Mucosa of rectum (tissue), 2 donors: ENCODE data around the gene CR1.
"Not testable (repeated sequence)": the region's sequence is repeated elsewhere in the genome, so short reads cannot be mapped to it uniquely, and the experiment has no call there.

Experiments used
- H3K27ac ChIP-seq, 2 donors: one replicate each; pipeline ENCODE4 v1.7.0; 2013; ENCODE audit warnings: inconsistent platforms in 2 of 2, low read depth in 2 of 2, low read length in 2 of 2
- H3K27me3 ChIP-seq, 2 donors: one replicate each; pipeline ENCODE4 v1.7.0; 2013; ENCODE audit warnings: low read length in 2 of 2; ENCODE audit not compliant: control insufficient read depth in 2 of 2, insufficient read depth in 2 of 2
- H3K36me3 ChIP-seq, 2 donors: one replicate each; pipeline ENCODE4 v1.7.0; 2013; ENCODE audit warnings: low read length in 2 of 2; ENCODE audit not compliant: control insufficient read depth in 2 of 2, insufficient read depth in 2 of 2
- H3K4me1 ChIP-seq, 2 donors: one replicate each; pipeline ENCODE4 v1.7.0; 2013; ENCODE audit warnings: low read length in 2 of 2, mild to moderate bottlenecking in 1 of 2; ENCODE audit not compliant: control insufficient read depth in 2 of 2, insufficient read depth in 2 of 2
- H3K4me3 ChIP-seq, 2 donors: one replicate each; pipeline ENCODE4 v1.7.0; 2013; ENCODE audit warnings: low read length in 2 of 2
- H3K9ac ChIP-seq, 2 donors: one replicate each; pipeline ENCODE4 v1.7.0; 2013; ENCODE audit warnings: low read length in 2 of 2, low read depth in 1 of 2, mild to moderate bottlenecking in 1 of 2
- H3K9me3 ChIP-seq, 2 donors: one replicate each; pipeline ENCODE4 v1.7.0; 2013; ENCODE audit warnings: low read length in 2 of 2; ENCODE audit not compliant: control insufficient read depth in 2 of 2
- donor health status: healthy.
- donor health status: Normal muscosa, but diverticular disease.

The CR1 gene

DNA sequence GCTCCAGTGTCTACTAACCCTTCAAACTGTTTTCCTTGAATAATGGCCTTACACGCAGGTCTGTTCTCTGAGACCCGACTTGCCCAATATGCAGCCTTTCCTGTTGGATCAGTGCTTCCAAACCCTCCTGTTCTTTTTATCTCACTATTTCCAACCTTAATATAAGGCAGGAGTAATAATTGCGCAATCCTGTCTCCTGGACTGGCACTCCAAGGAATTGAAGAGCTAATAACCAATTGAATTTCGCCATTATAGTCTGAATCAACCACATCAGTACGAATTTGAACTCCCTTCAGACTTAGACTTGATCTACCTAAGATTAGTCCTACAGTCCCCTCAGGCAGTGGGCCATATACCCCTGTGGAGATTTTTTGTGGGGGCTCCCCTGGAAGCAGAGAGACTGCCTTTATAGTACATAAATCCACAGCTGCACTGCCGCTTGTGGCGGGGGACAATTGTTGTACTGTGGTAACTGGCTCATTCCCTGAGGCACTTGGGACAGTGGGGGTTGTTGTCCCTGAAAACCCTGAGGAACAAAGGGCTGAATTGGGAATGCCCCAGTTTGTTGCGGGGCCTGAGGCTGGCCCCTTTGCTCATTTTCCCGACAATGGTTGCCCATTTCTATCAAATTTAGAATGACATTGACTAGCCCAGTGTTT is 142.7 kb downstream of the CR1 start:
- H3K9ac ChIP-seq, H3K27ac ChIP-seq, H3K4me3 ChIP-seq, H3K4me1 ChIP-seq, H3K9me3 ChIP-seq, H3K36me3 ChIP-seq, H3K27me3 ChIP-seq: not testable (repeated sequence)

DNA sequence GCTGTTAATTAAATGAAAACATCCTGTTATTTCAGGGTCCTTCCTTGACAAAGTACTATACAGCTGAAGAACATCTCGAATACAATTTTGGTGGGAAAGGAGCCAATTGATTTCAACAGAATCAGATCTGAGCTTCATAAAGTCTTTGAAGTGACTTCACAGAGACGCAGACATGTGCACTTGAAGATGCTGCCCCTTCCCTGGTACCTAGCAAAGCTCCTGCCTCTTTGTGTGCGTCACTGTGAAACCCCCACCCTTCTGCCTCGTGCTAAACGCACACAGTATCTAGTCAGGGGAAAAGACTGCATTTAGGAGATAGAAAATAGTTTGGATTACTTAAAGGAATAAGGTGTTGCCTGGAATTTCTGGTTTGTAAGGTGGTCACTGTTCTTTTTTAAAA is 143.4 kb downstream of the CR1 start:
- not testable (repeated sequence) for H3K4me3 ChIP-seq, H3K9ac ChIP-seq, H3K27me3 ChIP-seq, H3K4me1 ChIP-seq, H3K27ac ChIP-seq, H3K36me3 ChIP-seq, H3K9me3 ChIP-seq

DNA sequence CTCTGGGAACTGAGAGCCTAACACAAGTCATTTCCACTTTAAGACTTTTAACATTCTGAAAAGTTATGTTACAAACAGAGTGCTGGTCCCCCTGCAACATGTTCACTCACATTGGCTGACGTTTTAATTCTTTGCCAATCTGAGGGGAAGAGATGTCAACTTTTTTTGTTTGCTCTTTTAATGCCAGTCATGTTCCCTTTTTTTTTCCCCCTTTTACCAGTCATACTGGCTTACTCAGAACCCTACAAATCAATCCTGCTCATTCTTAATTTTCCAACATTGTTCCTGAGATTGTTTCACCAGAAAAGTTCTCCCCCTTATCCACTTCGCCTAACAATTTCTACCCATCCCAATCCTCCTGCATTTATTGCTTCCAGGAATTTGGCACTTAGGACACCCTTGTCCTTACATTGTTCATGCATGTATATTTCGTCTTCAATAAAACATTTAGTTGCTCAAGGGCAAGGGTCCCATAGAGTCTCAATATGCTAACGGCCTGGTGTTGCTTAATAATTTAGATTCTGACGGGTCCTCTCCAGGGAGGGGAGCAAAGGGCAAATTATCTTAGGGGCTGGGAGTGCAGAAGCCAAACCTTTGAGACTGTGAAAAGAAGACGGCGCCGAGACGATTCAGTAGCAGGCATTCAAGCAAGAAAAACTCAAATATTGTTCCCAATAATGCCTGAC is 148.4 kb downstream of the CR1 start:
- Histone ChIP-seq H3K4me1 (peaks cover 0 to 2% of the 10 kb centered on the region in 2 donors), H3K9ac (no peak overlapping the region), H3K9me3 (no peaks in the 10 kb centered on the region), H3K36me3 (no peaks in the 10 kb centered on the region), H3K27ac (no peak overlapping the region), H3K27me3 (no peaks in the 10 kb centered on the region), H3K4me3 (peak overlapping the region; percentile 62 to 72)

DNA sequence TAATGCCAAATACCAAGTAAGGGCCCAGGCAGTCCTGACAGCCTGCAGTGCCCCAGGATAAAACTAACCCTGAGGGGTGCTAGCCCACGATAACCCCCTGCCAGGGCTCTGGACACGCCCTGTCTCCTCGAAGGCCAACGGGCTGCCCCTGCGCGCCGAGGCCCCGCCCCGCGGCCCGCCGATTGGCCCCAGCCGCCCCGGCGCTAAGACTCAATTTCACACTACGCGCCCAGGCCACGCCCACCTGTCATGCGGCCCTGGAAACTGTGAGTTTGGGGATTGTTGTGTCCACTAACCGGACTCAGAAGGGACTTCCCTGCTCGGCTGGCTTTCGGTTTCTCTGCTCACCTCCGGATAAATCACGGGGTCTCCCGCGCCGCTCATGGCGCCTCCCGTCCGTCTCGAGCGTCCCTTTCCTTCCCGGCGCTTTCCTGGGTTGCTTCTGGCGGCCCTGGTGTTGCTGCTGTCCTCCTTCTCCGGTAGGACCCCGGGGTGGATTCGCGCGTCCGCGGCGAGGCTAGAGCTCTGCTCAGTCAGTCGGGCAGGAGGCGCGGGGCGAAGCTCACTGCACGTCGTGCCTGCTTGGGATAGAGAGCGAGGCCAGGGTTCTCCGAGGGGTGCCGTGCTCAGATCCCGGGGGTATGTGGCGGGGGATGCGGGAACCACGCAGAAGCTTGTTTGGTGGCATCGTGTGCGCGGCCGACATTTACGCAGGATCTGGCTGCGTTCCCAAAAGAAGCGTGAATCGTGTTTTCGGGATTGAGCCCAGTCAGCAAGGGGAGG is 149.1 kb downstream of the CR1 start, which contains the start of gene CR1L:
Gene CR1L (plus strand): TSS at position 282 of the 783 bp plus-strand sequence. CDS start 101 bp downstream, at position 383.
- Histone ChIP-seq H3K27ac (no peak within 1 kb of the TSS), H3K9ac (no peak within 1 kb of the TSS), H3K27me3 (no peaks in the 10 kb centered on the region), H3K4me3 (peak within 1 kb of the TSS; percentile 62 to 72), H3K36me3 (no peaks in the 10 kb centered on the region), H3K9me3 (no peaks in the 10 kb centered on the region), H3K4me1 (peaks cover 0 to 2% of the 10 kb centered on the region in 2 donors)

DNA sequence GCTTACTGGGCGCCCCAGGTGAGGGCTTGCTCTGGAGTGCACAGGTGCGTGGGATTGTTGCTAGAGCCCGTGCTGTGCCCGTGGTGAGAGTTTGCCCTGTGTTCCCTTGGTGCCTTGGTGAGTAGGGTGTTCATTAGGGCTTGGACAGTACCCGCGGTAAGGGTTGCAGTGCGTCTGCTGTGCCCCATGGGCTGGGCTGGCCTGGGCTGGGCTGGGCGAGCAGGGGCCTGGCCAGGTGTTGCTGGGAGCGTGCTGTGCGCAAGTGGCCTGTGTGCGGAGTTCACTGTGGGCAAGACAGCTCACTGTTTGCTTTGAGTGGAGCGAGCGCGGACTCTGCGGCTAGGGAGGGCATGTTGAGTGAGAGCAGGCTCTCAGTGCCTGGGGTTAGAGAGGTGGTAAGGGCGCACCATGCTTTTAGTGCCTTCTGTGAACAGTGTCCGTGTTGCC is 149.7 kb downstream of the CR1 start:
- Histone ChIP-seq H3K4me1 (peaks cover 0 to 2% of the 10 kb centered on the region in 2 donors), H3K36me3 (no peaks in the 10 kb centered on the region), H3K4me3 (peak overlapping the region in 1 of 2 donors; percentile 72), H3K9ac (no peak overlapping the region), H3K9me3 (no peaks in the 10 kb centered on the region), H3K27ac (no peak overlapping the region), H3K27me3 (no peaks in the 10 kb centered on the region)

DNA sequence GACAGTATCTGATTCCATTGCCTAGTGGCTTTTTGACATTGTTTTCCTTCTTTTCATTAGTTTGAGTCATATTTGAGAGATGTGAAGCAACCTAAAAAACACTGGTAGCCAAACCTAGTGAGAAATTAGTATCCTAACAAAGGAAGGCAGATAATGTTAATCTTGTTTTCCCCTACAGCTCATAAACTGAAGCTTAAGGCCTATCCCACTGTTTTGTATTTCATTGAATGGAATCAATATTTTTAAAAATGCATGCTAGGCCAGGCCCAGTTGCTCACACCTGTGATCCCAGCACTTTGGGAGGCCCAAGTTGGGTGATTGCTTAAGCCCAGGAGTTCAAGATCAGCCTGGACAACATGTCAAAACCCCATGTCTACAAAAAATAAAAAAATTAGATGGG is 150.2 kb downstream of the CR1 start:
- H3K9me3 ChIP-seq, result no peaks in the 10 kb centered on the region
- H3K27ac ChIP-seq, result no peak overlapping the region
- H3K27me3 ChIP-seq, result no peaks in the 10 kb centered on the region
- no peak overlapping the region for H3K9ac ChIP-seq
- H3K4me3 ChIP-seq, result no peak overlapping the region
- no peaks in the 10 kb centered on the region for H3K36me3 ChIP-seq
- H3K4me1 ChIP-seq, result peaks cover 0 to 2% of the 10 kb centered on the region in 2 donors

- no peaks in the 10 kb centered on the region for H3K9me3 ChIP-seq
- H3K27ac ChIP-seq, result no peak overlapping the region
- no peak overlapping the region for H3K9ac ChIP-seq
- H3K27me3 ChIP-seq, result no peaks in the 10 kb centered on the region
- H3K36me3 ChIP-seq, result no peaks in the 10 kb centered on the region
- H3K4me3 ChIP-seq, result no peak overlapping the region
- H3K4me1 ChIP-seq, result peaks cover 0 to 2% of the 10 kb centered on the region in 2 donors
These were observed 151.1 kb downstream of the CR1 start for GRCh38 chr1:207646944-207647579.

- H3K27me3 ChIP-seq, result no peaks in the 10 kb centered on the region
- H3K9me3 ChIP-seq, result no peaks in the 10 kb centered on the region
- H3K4me3 ChIP-seq, result no peak overlapping the region
- no peak overlapping the region for H3K9ac ChIP-seq
- peaks cover 0 to 2% of the 10 kb centered on the region in 2 donors for H3K4me1 ChIP-seq
- H3K27ac ChIP-seq, result no peak overlapping the region
- no peaks in the 10 kb centered on the region for H3K36me3 ChIP-seq
These were observed 151.8 kb downstream of the CR1 start for GRCh38 chr1:207647671-207648333.

DNA sequence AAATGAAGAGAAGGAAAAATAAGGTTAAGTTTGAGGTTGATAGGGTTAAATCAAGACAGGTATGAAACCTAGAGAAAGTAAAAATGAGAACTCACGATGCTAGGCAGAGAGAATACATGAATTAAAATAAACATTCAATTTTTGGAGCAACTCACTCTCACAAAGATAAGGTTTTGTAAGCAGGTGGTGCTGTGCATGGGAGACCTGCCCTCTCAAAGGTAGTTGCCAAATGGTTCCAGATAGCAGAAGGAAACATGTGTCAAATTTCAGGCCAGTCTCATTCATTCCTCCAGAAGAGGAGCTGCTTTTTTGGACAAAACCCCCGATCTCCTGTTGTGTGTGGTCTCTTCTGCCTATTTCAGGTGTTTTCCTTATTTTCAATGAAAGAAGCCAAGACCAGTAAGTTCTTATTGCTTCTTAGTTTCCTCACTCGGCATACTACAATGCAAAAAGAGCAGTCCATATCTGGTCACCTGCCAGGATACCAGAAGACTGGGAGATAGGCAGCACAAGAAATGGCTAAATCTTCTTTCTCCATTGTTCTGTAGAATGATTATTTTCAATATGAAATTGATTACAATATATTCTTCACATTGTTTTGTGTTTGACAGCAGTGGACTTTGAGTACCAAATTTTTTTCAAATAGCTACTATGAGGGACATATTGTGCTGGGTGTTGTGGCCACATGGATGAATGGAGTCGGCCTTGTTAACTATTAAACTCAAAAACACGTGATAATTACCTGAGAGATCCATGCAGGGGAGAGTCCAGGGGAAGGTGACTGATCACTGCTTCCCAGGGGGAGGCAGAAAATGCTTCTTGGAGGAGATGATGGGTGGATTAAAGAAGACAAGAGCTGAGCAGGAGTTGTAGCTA is 152.6 kb downstream of the CR1 start:
- Histone ChIP-seq H3K9me3 (no peaks in the 10 kb centered on the region), H3K4me1 (peaks cover 0 to 2% of the 10 kb centered on the region in 2 donors), H3K27ac (no peak overlapping the region)

More for the DNA sequence above, 152.6 kb downstream of the CR1 start:
- Histone ChIP-seq H3K4me3 (no peak overlapping the region), H3K27me3 (no peaks in the 10 kb centered on the region), H3K9ac (no peak overlapping the region), H3K36me3 (no peaks in the 10 kb centered on the region)
